Pancreas (tissue), 10 donors: ENCODE data around the gene SH2D4B. TPM values are rescaled to one million over a fixed set of nuclear protein-coding genes. Genes with fewer than 3 reads are reported as not detected.

Experiments used
- ATAC-seq, 4 donors: fragments of 200-7000 bp; cut with Tn5 transposase; one replicate each; pipeline versions ENCODE4 v1.8.0 to v1.9.1; 2020; ENCODE audit warnings: mild to moderate bottlenecking in 4 of 4, moderate library complexity in 4 of 4
- DNase-seq, 6 donors: peaks; one replicate each; pipeline ENCODE4 v3.0.0-alpha.2; 2020
- FAIRE-seq: peaks from 2 replicates; lab custom pipeline; 2012; peaks lifted over from hg19 to GRCh38; lab: Jason Lieb, UNC
- H3K27ac ChIP-seq, 4 donors: fragments of 200-600 bp; sonication (generic); 1 replicate in 3 of 4; 2 replicates in 1 of 4; pipeline versions ENCODE4 v1.5.0 to v1.8.0; 2020
- H3K27me3 ChIP-seq, 4 donors: fragments of 200-600 bp; one replicate each; pipeline ENCODE4 v1.8.0; 2021
- H3K36me3 ChIP-seq, 3 donors: fragments of 200-600 bp; sonication (generic) in 1 of 3; one replicate each; pipeline versions ENCODE4 v1.5.0 to v1.8.0; 2020 to 2021
- H3K4me1 ChIP-seq, 3 donors: fragments of 200-600 bp; one replicate each; pipeline ENCODE4 v1.8.0; 2021
- H3K4me3 ChIP-seq, 4 donors: fragments of 200-600 bp; sonication (generic) in 2 of 4; one replicate each; pipeline versions ENCODE4 v1.5.0 to v1.8.0; 2020 to 2021
- H3K9me3 ChIP-seq, 4 donors: fragments of 200-600 bp; one replicate each; pipeline ENCODE4 v1.8.0; 2021
- CTCF ChIP-seq, 4 donors: fragments of 200-600 bp; sonication (generic) in 3 of 4; IDR thresholded peaks; one replicate each; pipeline versions ENCODE4 v1.5.0 to v1.8.0; 2021; ENCODE audit warnings: antibody characterized with exemption in 4 of 4
- WGBS, 2 donors: extraction: QIAGEN DNeasy Blood & Tissue Kit; methylation state at CpG; one replicate each; pipeline ENCODE4 v1.1.7; 2013; 5-methylcytosine and 5-hydroxymethylcytosine counted together
- intact Hi-C, 3 donors: fragments of 100-400 bp; cut with DNase I; formaldehyde crosslinking; loops; one replicate each; pipeline versions ENCODE4 v1.11.1 to v1.14.2; 2022
- polyA plus RNA-seq, 2 donors: library from polyadenylated mRNA; stranded (reverse); fragments of 200-250 nt; gene quantifications; one replicate each; pipeline ENCODE4 v1.2.3, GENCODE V29; 2013
- total RNA-seq, 6 donors: library from RNA; stranded (reverse); fragmentation: NEBNext Ultra II Directional in 4 of 6; extraction: Animal tissue kit (Norgen Biotek cat#: 25700) in 4 of 6; gene quantifications; one replicate each; pipeline versions ENCODE4 v1.2.1 to v1.2.4, GENCODE V29; 2021 to 2023
- donor health status: healthy with polysubstance abuse.
- donor health status: DM: no; HTN: no; CAD: no; lungs with moderate emphysema.
- donor health status: DM: no; HTN: no; CAD: no.
- donor health status: control.
- donor health status: control.
- donor health status: Bipolar disorder and iron deficiency.
- donor health status: DM: yes; HTN: yes; CAD: no.
- donor health status: DM: no; HTN: no; CAD: no.
- donor health status: DM: no; HTN: no; CAD: no.
- donor health status: DM: yes; HTN: yes; CAD: no.

The SH2D4B gene
- total and polyA plus RNA-seq, 8 donors = 0.02 TPM; not detected in 7

GRCh38 chr10:80658068-80658467 lies 120.4 kb downstream of the SH2D4B start:
- intact Hi-C loops = no loop called here
- TF ChIP-seq CTCF (IDR thresholded peaks at IDR 0.05) = no peak
- H3K9me3 ChIP-seq = no peaks in the 10 kb centered on the region
- no peak overlapping the region for H3K27ac ChIP-seq
- ATAC-seq = no peak
- no peaks in the 10 kb centered on the region for H3K27me3 ChIP-seq
- 59 to 87% methylated on average over 6 of the region's 6 CpGs for WGBS, 2 donors
- no peak overlapping the region for H3K4me3 ChIP-seq
- FAIRE-seq = no peak
- no peak for DNase-seq
- H3K4me1 ChIP-seq = peaks cover 0 to 2% (median 0%) of the 10 kb centered on the region in 3 donors
- no peaks in the 10 kb centered on the region for H3K36me3 ChIP-seq

- Histone ChIP-seq H3K4me3 (no peak overlapping the region), H3K9me3 (no peaks in the 10 kb centered on the region), H3K27ac (no peak overlapping the region), H3K4me1 (peaks cover 0 to 11% (median 5%) of the 10 kb centered on the region in 3 donors), H3K27me3 (no peaks in the 10 kb centered on the region), H3K36me3 (no peaks in the 10 kb centered on the region)
- FAIRE-seq = no peak
- no peak for DNase-seq
- TF ChIP-seq CTCF (IDR thresholded peaks at IDR 0.05) = no peak
- intact Hi-C loops = no loop called here
- ATAC-seq = no peak
- 81 to 86% methylated on average over 9 of the region's 9 CpGs for WGBS, 2 donors
Measured at GRCh38 chr10:80659289-80659688, 121.6 kb downstream of the SH2D4B start.

GRCh38 chr10:80660266-80660665 lies 122.6 kb downstream of the SH2D4B start:
- ATAC-seq (no peak), DNase-seq (no peak), FAIRE-seq (no peak)
- H3K4me1 ChIP-seq = peaks cover 0 to 11% (median 5%) of the 10 kb centered on the region in 3 donors
- TF ChIP-seq CTCF (IDR thresholded peaks at IDR 0.05) = no peak
- no peaks in the 10 kb centered on the region for H3K9me3 ChIP-seq
- WGBS, 2 donors = 32 to 40% methylated on average over 7 of the region's 7 CpGs
- no peak overlapping the region for H3K27ac ChIP-seq
- no peaks in the 10 kb centered on the region for H3K27me3 ChIP-seq
- H3K36me3 ChIP-seq = no peaks in the 10 kb centered on the region
- H3K4me3 ChIP-seq = no peak overlapping the region
- intact Hi-C loops = loop anchor here in 1 of 3 donors (10.0 kb wide), 1 partner anchor 265 kb away; no protein-coding TSS in a partner anchor

- H3K9me3 ChIP-seq = no peaks in the 10 kb centered on the region
- intact Hi-C loops = loop anchor here in 1 of 3 donors (10.0 kb wide), 1 partner anchor 264 kb away; no protein-coding TSS in a partner anchor
- ATAC-seq (peak in 2 of 4 donors; percentile 10), FAIRE-seq (no peak), DNase-seq (no peak)
- no peak overlapping the region for H3K4me3 ChIP-seq
- no peak for TF ChIP-seq CTCF (IDR thresholded peaks at IDR 0.05)
- H3K36me3 ChIP-seq = no peaks in the 10 kb centered on the region
- WGBS, 2 donors = 70 to 72% methylated on average over 7 of the region's 7 CpGs
- H3K4me1 ChIP-seq = peaks cover 0 to 11% (median 5%) of the 10 kb centered on the region in 3 donors
- no peaks in the 10 kb centered on the region for H3K27me3 ChIP-seq
- no peak overlapping the region for H3K27ac ChIP-seq
Measured at GRCh38 chr10:80660736-80661135, 123.0 kb downstream of the SH2D4B start.

- intact Hi-C loops = loop anchor here in 1 of 3 donors (10.0 kb wide), 1 partner anchor 263 kb away; no protein-coding TSS in a partner anchor
- Histone ChIP-seq H3K4me1 (peaks cover 0 to 11% (median 5%) of the 10 kb centered on the region in 3 donors), H3K9me3 (no peaks in the 10 kb centered on the region), H3K27me3 (no peaks in the 10 kb centered on the region), H3K27ac (no peak overlapping the region), H3K36me3 (no peaks in the 10 kb centered on the region), H3K4me3 (no peak overlapping the region)
- no peak for ATAC-seq
- DNase-seq = no peak
- FAIRE-seq = no peak
- WGBS, 2 donors = 90% methylated on average over 3 of the region's 3 CpGs
- no peak for TF ChIP-seq CTCF (IDR thresholded peaks at IDR 0.05)
Measured at GRCh38 chr10:80661526-80661925, 123.8 kb downstream of the SH2D4B start.
